Endothelial cell of umbilical vein (primary cell): ENCODE data around the gene DHDH. TPM values are rescaled to one million over a fixed set of nuclear protein-coding genes. Genes with fewer than 3 reads are reported as not detected.

Experiments used
- BruUV-seq: library from RNA; stranded (reverse); fragments of 400-500 nt; replicated peaks from 2 replicates; lab custom pipeline; 2021; lab: Mats Ljungman, UMichigan
- CTCF ChIA-PET: fragments of 300-600, 350-600 bp; sonication (Branson Sonifier 250); formaldehyde crosslinking; loops from one replicate; lab custom pipeline; 2021; ENCODE audit warnings: antibody characterized with exemption, inconsistent platforms; lab: Charles Lee
- POLR2A ChIA-PET: fragments of 300-600, 350-600 bp; sonication (Branson Sonifier 250); formaldehyde crosslinking; loops from one replicate; lab custom pipeline; 2021; ENCODE audit warnings: antibody characterized with exemption, inconsistent platforms; lab: Charles Lee
- DNase-seq: peaks from one replicate; pipeline ENCODE4 v3.0.0-alpha.2; 2011; ENCODE audit warnings: low read depth, low spot score
- FAIRE-seq: peaks from 2 replicates; lab custom pipeline; 2011; peaks lifted over from hg19 to GRCh38; lab: Jason Lieb, UNC
- H2AFZ ChIP-seq: 2 replicates; pipeline ENCODE4 v1.6.0; 2012; ENCODE audit warnings: low read depth, low read length, control low read depth, inconsistent platforms
- H3K27ac ChIP-seq: 2 replicates; pipeline ENCODE4 v1.5.1; 2011; ENCODE audit warnings: low read depth, mild to moderate bottlenecking, control low read depth, low read length, moderate library complexity; ENCODE audit not compliant: insufficient read depth
- H3K27me3 ChIP-seq, 2 experiments: 2 replicates each; pipeline versions ENCODE4 v1.6.0 to v1.6.1; 2011; ENCODE audit warnings: low read length in 2 of 2, mixed read lengths in 1 of 2; ENCODE audit not compliant: control insufficient read depth in 2 of 2, insufficient read depth in 2 of 2
- H3K36me3 ChIP-seq, 2 experiments: 2 replicates in 1 of 2; 3 replicates in 1 of 2; pipeline ENCODE4 v1.5.1; 2011; ENCODE audit warnings: low read length in 2 of 2, mild to moderate bottlenecking in 1 of 2, moderate library complexity in 1 of 2; ENCODE audit not compliant: control insufficient read depth in 2 of 2, insufficient read depth in 2 of 2; ENCODE audit errors: extremely low read depth in 1 of 2
- H3K4me1 ChIP-seq: 3 replicates; pipeline ENCODE4 v1.5.1; 2011; ENCODE audit warnings: mild to moderate bottlenecking, low read length; ENCODE audit not compliant: control insufficient read depth, insufficient read depth; ENCODE audit errors: extremely low read depth
- H3K4me2 ChIP-seq: 2 replicates; pipeline ENCODE4 v1.6.1; 2011; ENCODE audit warnings: low read length, control low read depth, mixed read lengths; ENCODE audit not compliant: insufficient read depth
- H3K4me3 ChIP-seq, 3 experiments: fragments of 200-600 bp in 1 of 3; sonication (generic), shearing (Covaris generic) in 1 of 3; replicated peaks in 1 of 3; 2 replicates each; pipeline ENCODE4 v1.5.1; 2011 to 2016; ENCODE audit warnings: control low read depth in 3 of 3, low read length in 3 of 3, mild to moderate bottlenecking in 2 of 3, inconsistent platforms in 1 of 3, low read depth in 1 of 3, moderate library complexity in 1 of 3; ENCODE audit not compliant: insufficient read depth in 1 of 3
- H3K79me2 ChIP-seq: 2 replicates; pipeline ENCODE4 v1.6.0; 2012; ENCODE audit warnings: low read length, inconsistent platforms; ENCODE audit not compliant: control insufficient read depth, insufficient read depth
- H3K9ac ChIP-seq: replicated peaks from 2 replicates; pipeline ENCODE3; 2011; ENCODE audit warnings: low read length, control low read depth; ENCODE audit not compliant: insufficient read depth; ENCODE audit errors: extremely low read depth
- H3K9me1 ChIP-seq: replicated peaks from 3 replicates; pipeline ENCODE4 v1.6.0; 2011; ENCODE audit warnings: mild to moderate bottlenecking, low read length; ENCODE audit not compliant: control insufficient read depth, insufficient read depth; ENCODE audit errors: extremely low read depth
- H3K9me3 ChIP-seq: replicated peaks from 2 replicates; pipeline ENCODE4 v1.5.1; 2012; ENCODE audit warnings: low read length, inconsistent platforms; ENCODE audit not compliant: control insufficient read depth, insufficient read depth
- H4K20me1 ChIP-seq: replicated peaks from 2 replicates; pipeline ENCODE3; 2011; ENCODE audit warnings: mild to moderate bottlenecking, low read length; ENCODE audit not compliant: control insufficient read depth, insufficient read depth; ENCODE audit errors: extremely low read depth
- CTCF ChIP-seq, 2 donors: IDR thresholded peaks; 1 replicate in 1 of 2; 2 replicates in 1 of 2; pipeline ENCODE4 v1.5.1; 2011; ENCODE audit warnings: low read length in 2 of 2, mild to moderate bottlenecking in 2 of 2, moderate library complexity in 2 of 2, control low read depth in 1 of 2, inconsistent platforms in 1 of 2, low read depth in 1 of 2; ENCODE audit not compliant: insufficient read depth in 1 of 2; ENCODE audit errors: extremely low read depth in 1 of 2
- EZH2 ChIP-seq: IDR thresholded peaks from 2 replicates; pipeline ENCODE4 v1.6.1; 2012; ENCODE audit warnings: borderline replicate concordance, low read depth, mild to moderate bottlenecking, moderate library complexity, low read length, inconsistent platforms; ENCODE audit not compliant: severe bottlenecking
- FOS ChIP-seq: IDR thresholded peaks from 2 replicates; pipeline ENCODE4 v1.6.1; 2011; ENCODE audit warnings: mild to moderate bottlenecking, low read length, moderate library complexity, borderline replicate concordance; ENCODE audit not compliant: insufficient read depth
- GATA2 ChIP-seq: IDR thresholded peaks from 2 replicates; pipeline ENCODE4 v1.7.0; 2011; ENCODE audit warnings: low read depth, mild to moderate bottlenecking, moderate library complexity, mixed read lengths, low read length; ENCODE audit not compliant: insufficient read length, insufficient read depth
- JUN ChIP-seq: IDR thresholded peaks from 2 replicates; pipeline ENCODE4 v1.6.1; 2011; ENCODE audit warnings: borderline replicate concordance, low read depth; ENCODE audit not compliant: insufficient read length, insufficient read depth
- MAX ChIP-seq: IDR thresholded peaks from 2 replicates; pipeline ENCODE4 v1.6.1; 2011; ENCODE audit not compliant: insufficient read depth, insufficient read length
- MYC ChIP-seq: IDR thresholded peaks from one replicate; pipeline ENCODE4 v1.6.1; 2011; ENCODE audit warnings: mild to moderate bottlenecking, low read depth, low read length
- POLR2A ChIP-seq: IDR thresholded peaks from 2 replicates; pipeline ENCODE4 v1.6.1; 2012; ENCODE audit warnings: low read depth, mild to moderate bottlenecking, control low read depth, low read length
- POLR2AphosphoS5 ChIP-seq: IDR thresholded peaks from 2 replicates; pipeline ENCODE4 v1.6.1; 2012; ENCODE audit warnings: low read depth, mild to moderate bottlenecking, control low read depth, low read length, moderate library complexity; ENCODE audit not compliant: insufficient read depth
- dilution Hi-C: fragments of 300-500 bp; cut with MboI; formaldehyde crosslinking; loops from one replicate; pipeline ENCODE4 v1.15.0; 2019; ENCODE audit warnings: low sequenced_read_pairs; ENCODE audit not compliant: extremely low pct_ligation_motif_present
- intact Hi-C: fragments of 100-400 bp; cut with micrococcal nuclease; formaldehyde crosslinking; loops from one replicate; pipeline ENCODE4 v1.10.0; 2022
- polyA plus RNA-seq, 4 experiments: library from polyadenylated mRNA; depleted of rRNA in 3 of 4; stranded (reverse) in 3 of 4; unstranded in 1 of 4; fragments of >200 nt; gene quantifications; 2 replicates each; pipeline versions ENCODE4 v1.2.1 to v1.2.3, GENCODE V29; 2011 to 2012; ENCODE audit warnings: missing spikeins in 1 of 4
- total RNA-seq: library from RNA; stranded (reverse); gene quantifications from 2 replicates; pipeline ENCODE4 v1.2.3, GENCODE V29; 2021

The DHDH gene
- total and polyA plus RNA-seq, 2 donors (not counting 3 experiments of a cell fraction or from before 2014, with no cell fraction given), result not detected

- CTCF ChIA-PET, result interaction anchor here (1.1 kb wide), 1 partner anchor 22 kb away, joined by 4 read pairs; no protein-coding TSS in a partner anchor
- peaks cover 5% of the 10 kb centered on the region for H3K4me1 ChIP-seq
- no peaks in the 10 kb centered on the region for H4K20me1 ChIP-seq
- no peaks in the 10 kb centered on the region for H3K9me1 ChIP-seq
- FAIRE-seq, result no peak
- dilution Hi-C loops (no loop called here), intact Hi-C loops (no loop called here)
- H3K36me3 ChIP-seq, result no peaks in the 10 kb centered on the region
- H3K79me2 ChIP-seq, result no peaks in the 10 kb centered on the region
- H3K27me3 ChIP-seq, result no peaks in the 10 kb centered on the region
- H2AFZ ChIP-seq, result no peak overlapping the region
- no peak overlapping the region for H3K4me2 ChIP-seq
- POLR2A ChIA-PET, result no interaction called here
- no peak overlapping the region for H3K27ac ChIP-seq
- TF ChIP-seq MYC (no peak), POLR2A (no peak), POLR2AphosphoS5 (no peak), CTCF (IDR thresholded peaks at IDR 0.05; ENCODE audit: extremely low read depth in 1 of 2, insufficient read depth in 1 of 2, low read depth in 1 of 2, low read length in 2 of 2) (no peak)
- H3K9me3 ChIP-seq, result no peaks in the 10 kb centered on the region
- H3K4me3 ChIP-seq, result no peak overlapping the region
- H3K9ac ChIP-seq, result no peak overlapping the region
- no peak for DNase-seq
- no TSS peak for BruUV-seq
Observed at GRCh38 chr19:48946463-48947257, 13.2 kb downstream of the DHDH start.

- FAIRE-seq, result no peak
- no peaks in the 10 kb centered on the region for H3K27me3 ChIP-seq
- no peak overlapping the region for H2AFZ ChIP-seq
- H3K27ac ChIP-seq, result no peak overlapping the region
- ChIA-PET POLR2A (no interaction called here), CTCF (interaction anchor here (1.1 kb wide), 1 partner anchor 22 kb away, joined by 4 read pairs; no protein-coding TSS in a partner anchor)
- H3K36me3 ChIP-seq, result no peaks in the 10 kb centered on the region
- no peaks in the 10 kb centered on the region for H4K20me1 ChIP-seq
- no peak for TF ChIP-seq GATA2
- TF ChIP-seq FOS, result no peak
- TF ChIP-seq MAX, result no peak
- no peak for TF ChIP-seq EZH2
- no peak for TF ChIP-seq CTCF (IDR thresholded peaks at IDR 0.05; ENCODE audit: extremely low read depth in 1 of 2, insufficient read depth in 1 of 2, low read depth in 1 of 2, low read length in 2 of 2)
- no peak for TF ChIP-seq POLR2AphosphoS5
- TF ChIP-seq POLR2A, result no peak
- no peak for TF ChIP-seq JUN
- TF ChIP-seq MYC, result no peak
- BruUV-seq, result no TSS peak
- H3K9me3 ChIP-seq, result no peaks in the 10 kb centered on the region
- DNase-seq, result no peak
- H3K4me2 ChIP-seq, result no peak overlapping the region
- intact Hi-C loops, result no loop called here
- peaks cover 5% of the 10 kb centered on the region for H3K4me1 ChIP-seq
- H3K9ac ChIP-seq, result no peak overlapping the region
- H3K9me1 ChIP-seq, result no peaks in the 10 kb centered on the region
- dilution Hi-C loops, result no loop called here
- H3K4me3 ChIP-seq, result no peak overlapping the region
- H3K79me2 ChIP-seq, result no peaks in the 10 kb centered on the region
Observed at GRCh38 chr19:48947258-48947542, 13.7 kb downstream of the DHDH start.
